ENCODE measurements around the gene EGFL7. TPM values are rescaled to one million over a fixed set of nuclear protein-coding genes. Genes with fewer than 3 reads are reported as not detected.

EGFL7 gene
- total RNA-seq, 1 experiment from 2014 or later, result 87.3 TPM

- Histone ChIP-seq H3K4me3 (ENCODE audit: insufficient read depth, low read depth, low read length) (no peak overlapping the region), H3K27me3 (ENCODE audit: control insufficient read depth, insufficient read depth, low read length) (no peaks in the 10 kb centered on the region), H3K36me3 (replicated peaks; ENCODE audit: control insufficient read depth, insufficient read depth, low read length) (peaks cover 14% of the 10 kb centered on the region)
- DNase-seq, result no peak
These were observed 58.2 kb downstream of the EGFL7 start for GRCh38 chr9:136720898-136721338.

- Histone ChIP-seq H3K27me3 (ENCODE audit: control insufficient read depth, insufficient read depth, low read length) (no peaks in the 10 kb centered on the region), H3K36me3 (replicated peaks; ENCODE audit: control insufficient read depth, insufficient read depth, low read length) (peaks cover 20% of the 10 kb centered on the region), H3K4me3 (ENCODE audit: insufficient read depth, low read depth, low read length) (no peak overlapping the region)
- peak; percentile 79 for DNase-seq
These were observed 58.8 kb downstream of the EGFL7 start for GRCh38 chr9:136721339-136722092.

Other genes with a start within 250 kb of the EGFL7 start
- 12.4 and 15.2 TPM in 2 replicates for gene INPP5E, start 223.1 kb upstream of the EGFL7 start, total RNA-seq (2014; rRNA removed; shearing (Covaris generic))
- gene SEC16A, start 179.9 kb upstream of the EGFL7 start, total RNA-seq (2014; rRNA removed; shearing (Covaris generic)), result 17.7 and 23.2 TPM in 2 replicates
- gene NOTCH1, start 116.9 kb upstream of the EGFL7 start, total RNA-seq (2014; rRNA removed; shearing (Covaris generic)), result 32.2 and 33.3 TPM in 2 replicates
- 41.1 and 54.7 TPM in 2 replicates for gene AGPAT2, start 24.5 kb downstream of the EGFL7 start, total RNA-seq (2014; rRNA removed; shearing (Covaris generic))
- gene DIPK1B, start 49.7 kb downstream of the EGFL7 start, total RNA-seq (2014; rRNA removed; shearing (Covaris generic)), result 57.0 and 75.7 TPM in 2 replicates
- 0.76 and 1.4 TPM in 2 replicates for gene LCN10, start 80.0 kb downstream of the EGFL7 start, total RNA-seq (2014; rRNA removed; shearing (Covaris generic))
- not detected in 2 replicates for gene LCN6, start 85.6 kb downstream of the EGFL7 start, total RNA-seq (2014; rRNA removed; shearing (Covaris generic))
- not detected in 2 replicates for gene LCN8, start 95.3 kb downstream of the EGFL7 start, total RNA-seq (2014; rRNA removed; shearing (Covaris generic))
- gene LCN15, start 101.6 kb downstream of the EGFL7 start, total RNA-seq (2014; rRNA removed; shearing (Covaris generic)), result 0.18 TPM in 1 of 2 replicates, not detected in the other
- 73.9 and 80.6 TPM in 2 replicates for gene TMEM141, start 128.4 kb downstream of the EGFL7 start, total RNA-seq (2014; rRNA removed; shearing (Covaris generic))
- 0.66 and 0.85 TPM in 2 replicates for gene CCDC183, start 133.4 kb downstream of the EGFL7 start, total RNA-seq (2014; rRNA removed; shearing (Covaris generic))
- gene RABL6, start 145.0 kb downstream of the EGFL7 start, total RNA-seq (2014; rRNA removed; shearing (Covaris generic)), result 150 TPM in 2 replicates
- 0.14 and 0.52 TPM in 2 replicates for gene AJM1, start 179.6 kb downstream of the EGFL7 start, total RNA-seq (2014; rRNA removed; shearing (Covaris generic))
- 68.2 and 75.5 TPM in 2 replicates for gene PHPT1, start 186.5 kb downstream of the EGFL7 start, total RNA-seq (2014; rRNA removed; shearing (Covaris generic))
- gene MAMDC4, start 189.4 kb downstream of the EGFL7 start, total RNA-seq (2014; rRNA removed; shearing (Covaris generic)), result 1.2 and 3.0 TPM in 2 replicates
- gene EDF1, start 203.4 kb downstream of the EGFL7 start, total RNA-seq (2014; rRNA removed; shearing (Covaris generic)), result 213 and 240 TPM in 2 replicates
- 40.9 and 48.6 TPM in 2 replicates for gene TRAF2, start 223.6 kb downstream of the EGFL7 start, total RNA-seq (2014; rRNA removed; shearing (Covaris generic))

Data from H7 (cell line).